GM18507 (cell line): ENCODE results near the gene PLSCR2.
"Not testable (repeated sequence)": the region's sequence is repeated elsewhere in the genome, so short reads cannot be mapped to it uniquely, and the experiment has no call there.

Source experiments
- DNase-seq: peaks from one replicate; pipeline ENCODE4 v3.0.0; 2011; ENCODE audit warnings: low read depth; ENCODE audit not compliant: insufficient read length; ENCODE audit errors: extremely low spot score
- FAIRE-seq: peaks from 2 replicates; lab custom pipeline; 2011; peaks lifted over from hg19 to GRCh38; lab: Jason Lieb, UNC

PLSCR2 gene

DNA sequence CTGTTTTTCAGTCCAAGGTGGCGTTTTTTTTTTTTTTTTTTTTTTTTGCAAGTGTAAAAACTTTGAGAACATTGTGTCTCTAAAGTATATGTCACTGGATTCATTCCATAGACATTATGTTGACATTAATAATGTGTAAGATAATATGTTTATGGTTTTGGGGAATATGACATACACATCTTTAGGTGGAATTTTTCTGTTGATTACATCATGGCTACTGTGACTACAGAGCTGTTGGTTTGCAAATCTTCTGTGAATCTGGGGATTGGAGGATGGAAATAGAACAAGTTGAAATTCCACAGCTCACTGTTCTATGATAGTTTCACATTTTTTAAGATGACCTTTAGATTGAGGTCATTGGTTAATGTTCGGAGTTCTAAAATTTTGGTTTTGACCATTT lies 24.4 kb upstream of the PLSCR2 start:
- DNase-seq (no peak), FAIRE-seq (no peak)

DNA sequence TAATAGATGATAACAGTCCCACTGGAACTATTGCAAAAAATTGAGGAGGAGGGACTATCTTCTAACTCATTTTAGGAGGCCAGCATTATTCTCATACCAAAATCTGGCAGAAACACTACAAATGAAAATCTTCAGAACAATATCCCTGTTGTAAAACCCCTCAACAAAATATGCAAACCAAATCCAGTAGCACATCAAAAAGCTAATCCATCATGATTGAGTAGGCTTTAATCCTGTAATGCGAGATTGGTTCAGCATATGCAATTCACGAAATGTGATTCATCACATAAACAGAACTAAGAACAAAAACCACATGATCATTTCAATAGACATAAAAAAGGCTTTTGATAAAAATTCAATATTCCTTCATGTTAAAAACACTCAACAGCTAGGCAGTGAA lies 23.9 kb upstream of the PLSCR2 start:
- DNase-seq (no peak), FAIRE-seq (no peak)

DNA sequence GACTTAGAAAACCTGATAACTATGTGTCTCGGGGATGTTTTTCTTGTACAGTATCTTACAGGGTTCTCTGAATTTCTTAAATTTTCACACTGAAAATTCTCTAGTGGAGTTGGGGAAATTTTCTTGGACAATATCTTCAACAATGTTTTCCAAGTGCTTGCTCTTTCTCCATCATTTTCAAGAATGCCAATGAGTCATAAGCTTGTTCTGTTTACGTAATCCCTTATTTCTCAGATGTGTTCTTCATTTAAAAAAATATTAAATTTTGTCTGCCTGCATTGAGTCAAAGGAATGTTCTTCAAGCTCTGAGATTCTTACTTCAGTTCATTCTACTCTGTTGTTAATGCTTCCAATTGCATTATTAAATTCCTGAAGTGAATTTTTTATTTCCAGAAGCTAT lies 21.9 kb upstream of the PLSCR2 start:
- no peak for FAIRE-seq

GRCh38 chr3:146485297-146485696 lies 15.9 kb upstream of the PLSCR2 start:
- DNase-seq, result no peak
- no peak for FAIRE-seq

More for the DNA sequence above, 21.9 kb upstream of the PLSCR2 start:
- no peak for DNase-seq

DNA sequence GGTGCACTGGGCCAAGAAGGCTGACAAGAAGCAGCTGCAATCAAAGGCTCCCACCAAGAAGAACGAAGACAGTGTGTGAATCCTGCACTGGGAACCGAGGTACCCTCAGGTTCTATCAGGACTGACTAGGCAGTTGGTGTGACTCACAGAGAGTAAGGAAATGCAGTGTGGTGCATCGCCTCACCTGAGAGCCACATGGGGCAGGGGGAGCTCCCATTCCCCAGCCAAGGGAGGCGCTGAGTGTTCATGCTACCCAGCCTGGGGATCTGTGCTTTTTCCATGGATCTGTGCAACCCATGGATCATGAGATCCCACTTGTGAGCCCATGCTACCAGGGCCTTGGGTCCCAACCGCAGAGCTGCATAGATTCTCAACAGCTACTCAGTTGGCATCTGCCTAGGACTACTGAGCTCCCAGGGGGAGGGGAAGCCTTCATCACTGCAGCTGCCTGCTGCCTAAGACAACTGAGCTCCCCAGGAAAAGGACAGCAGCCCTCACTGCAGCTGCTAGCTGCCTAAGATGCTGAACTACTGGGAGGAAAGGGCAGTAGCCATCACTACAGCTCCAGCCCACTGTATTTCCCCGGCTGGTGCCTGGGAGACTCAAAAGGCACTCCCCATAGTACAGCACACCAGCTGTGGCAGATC lies 6.9 kb upstream of the PLSCR2 start:
- FAIRE-seq (no peak), DNase-seq (no peak)

- not testable (repeated sequence) for DNase-seq, FAIRE-seq
Observed at GRCh38 chr3:146474976-146475375, 5.6 kb upstream of the PLSCR2 start.

DNA sequence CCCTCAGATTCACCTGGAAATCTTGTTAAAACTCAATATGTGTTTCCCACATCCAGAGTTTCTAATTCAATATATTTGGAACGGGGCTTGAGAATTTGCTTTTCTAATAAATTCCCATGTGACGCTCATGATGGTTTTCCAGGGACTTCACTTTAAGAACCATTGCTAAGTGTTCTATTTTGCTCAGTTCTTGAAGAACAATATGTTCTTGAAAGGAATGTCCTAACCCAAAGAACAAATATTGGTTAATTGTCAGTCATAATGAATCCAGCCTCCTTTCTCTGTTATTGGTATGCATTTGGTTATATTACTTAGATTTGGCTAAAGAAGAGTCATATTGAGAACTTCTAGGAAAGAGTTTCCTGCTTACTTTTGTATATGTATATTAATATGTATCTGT lies 4.4 kb upstream of the PLSCR2 start:
- no peak for FAIRE-seq
- no peak for DNase-seq

DNA sequence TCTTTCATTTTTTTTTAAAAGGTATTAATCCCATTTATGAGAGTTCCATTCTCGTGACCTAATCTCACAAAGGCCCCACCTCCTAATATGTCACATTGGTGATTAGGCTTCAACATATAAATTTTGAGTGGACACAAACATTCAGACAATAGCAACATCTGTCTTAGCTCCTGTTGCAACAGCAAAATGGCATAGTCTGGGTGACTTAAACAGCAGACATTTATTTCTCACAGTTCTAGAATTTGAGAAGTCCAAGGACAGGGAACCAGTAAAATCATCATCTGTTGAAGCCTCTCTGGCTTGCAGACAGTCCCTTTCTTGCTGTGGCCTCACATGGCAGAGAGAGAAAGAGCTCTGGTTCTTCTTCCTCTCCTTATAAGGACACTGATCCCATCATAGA lies 3.2 kb upstream of the PLSCR2 start:
- no peak for DNase-seq
- FAIRE-seq, result no peak

DNA sequence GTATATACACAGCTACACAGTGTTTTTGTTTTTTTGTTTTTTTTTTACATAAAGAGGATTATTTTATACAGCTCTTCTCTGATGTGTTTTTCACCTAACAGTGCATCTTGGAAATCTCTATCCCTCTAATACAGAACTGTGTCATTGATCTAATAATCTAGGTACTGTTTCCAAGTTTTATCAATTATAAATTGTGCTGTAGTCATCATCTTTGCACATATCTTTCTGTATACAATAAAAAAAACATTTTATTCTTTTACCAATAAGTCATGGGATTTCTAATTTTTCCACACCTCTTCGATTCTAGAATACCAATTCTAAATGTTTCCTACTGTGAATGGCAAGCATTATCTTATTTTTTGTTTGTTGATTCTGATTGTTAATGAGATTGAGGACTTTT lies 1.7 kb upstream of the PLSCR2 start:
- DNase-seq (no peak), FAIRE-seq (no peak)

DNA sequence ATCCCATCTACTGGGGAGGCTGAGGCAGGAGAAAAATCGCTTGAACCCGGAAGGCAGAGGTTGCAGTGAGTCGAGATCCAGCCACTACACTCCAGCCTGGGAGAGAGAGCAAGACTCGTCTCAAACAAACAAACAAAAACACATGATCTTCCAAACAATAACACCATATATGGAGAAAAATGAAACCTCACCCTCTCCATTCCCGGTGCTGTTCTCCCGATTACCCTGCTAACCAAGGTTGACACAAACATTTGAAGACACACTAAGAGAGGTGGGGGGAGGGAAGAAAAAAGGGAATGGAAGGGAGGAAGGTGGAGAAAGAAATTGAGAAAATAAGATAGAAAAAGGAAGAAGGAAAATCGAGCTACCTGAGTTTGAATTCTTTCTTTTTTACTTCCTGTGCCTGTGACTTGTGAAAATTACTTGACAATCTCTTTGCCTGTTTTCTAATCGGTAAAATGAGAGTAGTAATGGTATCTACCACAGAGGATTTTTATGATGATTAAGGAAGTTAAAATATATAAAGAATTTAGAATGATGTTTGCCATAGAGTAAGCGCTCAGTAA lies 1.1 kb upstream of the PLSCR2 start:
- no peak for FAIRE-seq
- DNase-seq, result no peak

GRCh38 chr3:146468671-146469149 lies 651 bp downstream of the PLSCR2 start:
- no peak for DNase-seq
- FAIRE-seq, result no peak

GRCh38 chr3:146468234-146468633 lies 1.1 kb downstream of the PLSCR2 start:
- FAIRE-seq (no peak), DNase-seq (no peak)

DNA sequence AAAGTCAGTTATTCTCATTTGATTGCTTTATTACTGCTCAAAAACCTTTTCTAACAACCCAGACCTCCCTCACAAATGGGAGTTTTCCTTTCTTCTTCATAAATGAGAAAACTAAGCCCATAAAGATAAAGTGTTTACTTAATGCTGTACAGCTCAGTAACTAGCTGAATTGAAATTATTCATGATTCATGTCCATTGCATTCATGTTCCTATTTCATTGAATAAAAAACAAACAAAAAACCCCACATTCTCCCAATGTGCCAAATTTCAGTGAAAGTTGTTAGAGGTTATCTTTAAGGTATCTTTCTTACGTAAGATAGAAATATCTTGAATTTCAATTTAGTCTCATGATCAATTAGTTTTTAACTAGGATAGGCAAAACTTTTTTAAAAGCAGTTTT lies 2.8 kb downstream of the PLSCR2 start:
- FAIRE-seq (peak; percentile 15), DNase-seq (no peak)

GRCh38 chr3:146465693-146466465 lies 3.5 kb downstream of the PLSCR2 start:
- no peak for DNase-seq
- FAIRE-seq, result no peak

GRCh38 chr3:146464783-146465182 lies 4.6 kb downstream of the PLSCR2 start:
- DNase-seq, result no peak
- no peak for FAIRE-seq

- DNase-seq, result no peak
- no peak for FAIRE-seq
Observed at GRCh38 chr3:146464005-146464595, 5.3 kb downstream of the PLSCR2 start.

DNA sequence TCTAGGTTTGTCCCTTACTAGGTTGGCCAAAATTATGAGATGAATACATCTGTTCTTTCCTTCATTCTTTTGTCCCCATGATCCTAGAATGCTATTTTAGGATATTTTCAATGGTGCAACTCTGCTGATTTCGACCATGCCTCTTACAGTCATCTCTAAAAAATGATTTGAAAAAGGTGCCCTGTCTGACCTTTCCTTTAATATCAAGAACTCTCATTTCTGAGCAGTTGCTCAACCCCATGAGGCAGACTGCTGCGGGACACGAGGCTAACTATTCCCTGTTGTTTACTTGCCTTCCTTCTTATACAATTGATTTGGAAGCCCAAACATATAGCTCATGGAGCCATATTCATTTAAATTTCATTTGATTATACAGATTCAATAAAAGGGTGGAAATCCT lies 14.6 kb downstream of the PLSCR2 start:
- no peak for DNase-seq
- no peak for FAIRE-seq

GRCh38 chr3:146449613-146450012 lies 19.7 kb downstream of the PLSCR2 start:
- DNase-seq, result no peak
- FAIRE-seq, result no peak

DNA sequence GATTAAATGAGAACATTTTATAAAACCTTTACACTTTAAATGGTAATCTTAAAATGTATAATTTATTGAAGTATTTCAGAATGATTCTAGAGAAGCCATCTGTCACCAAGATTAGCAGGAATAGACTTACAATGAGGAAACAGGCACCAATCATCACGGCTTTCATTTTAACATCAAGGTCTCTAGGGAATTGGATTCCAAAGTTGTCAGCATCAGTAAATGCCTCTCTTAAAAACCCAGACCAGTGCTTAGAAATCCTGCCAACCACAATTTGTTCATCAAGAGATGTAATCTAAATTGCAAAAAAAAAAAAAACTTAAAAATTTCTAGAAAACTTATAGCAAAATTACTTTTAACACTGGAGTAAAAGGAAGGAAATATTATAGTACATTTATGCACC lies 20.3 kb downstream of the PLSCR2 start:
- no peak for FAIRE-seq

DNA sequence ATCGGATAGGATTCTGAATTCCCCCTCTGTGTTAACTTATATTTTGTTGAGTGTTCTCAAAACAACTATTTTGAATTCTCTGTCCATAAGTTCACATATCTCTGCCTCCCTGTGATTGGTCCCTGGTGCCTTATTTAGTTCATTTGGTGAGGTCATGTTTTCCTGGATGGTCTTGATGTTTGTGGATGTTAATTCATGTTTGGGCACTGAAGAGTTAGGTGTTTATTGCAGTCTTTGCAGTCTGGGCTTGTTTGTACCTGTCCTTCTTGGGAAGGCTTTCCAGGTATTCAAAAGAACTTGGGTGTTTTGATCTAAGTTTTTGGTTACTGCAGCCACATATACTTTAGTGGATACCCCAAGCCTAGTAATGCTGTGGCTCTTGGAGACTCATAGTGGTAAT lies 23.3 kb downstream of the PLSCR2 start:
- DNase-seq (no peak), FAIRE-seq (no peak)

More for the DNA sequence above, 20.3 kb downstream of the PLSCR2 start:
- no peak for DNase-seq
